DOHH2 (cell line): ENCODE data around the gene RUNDC3A.

Experiments
- H3F3A ChIP-seq: fragments of 200-600 bp; sonication (generic), shearing (Covaris generic); 2 replicates; pipeline ENCODE4 v1.6.0; 2016; ENCODE audit warnings: antibody characterized with exemption, mild to moderate bottlenecking; ENCODE audit not compliant: control insufficient read depth, insufficient read depth
- H3K27ac ChIP-seq: fragments of 200-600 bp; sonication (generic); 2 replicates; pipeline ENCODE4 v1.5.1; 2014; ENCODE audit warnings: low read depth, mild to moderate bottlenecking, low read length, moderate library complexity
- H3K27me3 ChIP-seq: fragments of 200-600 bp; sonication (generic); 2 replicates; pipeline ENCODE4 v1.6.1; 2014; ENCODE audit warnings: mild to moderate bottlenecking, low read length, mixed read lengths; ENCODE audit not compliant: control insufficient read depth
- H3K36me3 ChIP-seq: fragments of 200-600 bp; sonication (generic); 2 replicates; pipeline ENCODE4 v1.6.1; 2014; ENCODE audit warnings: mild to moderate bottlenecking, low read length, moderate library complexity, mixed read lengths; ENCODE audit not compliant: control insufficient read depth
- H3K4me1 ChIP-seq: fragments of 200-600 bp; sonication (generic); 2 replicates; pipeline ENCODE4 v1.6.1; 2014; ENCODE audit warnings: mild to moderate bottlenecking, low read length, mixed read lengths; ENCODE audit not compliant: control insufficient read depth
- H3K4me2 ChIP-seq: fragments of 200-600 bp; sonication (generic); 2 replicates; pipeline ENCODE4 v1.6.0; 2014; ENCODE audit warnings: mild to moderate bottlenecking, low read length, moderate library complexity
- H3K4me3 ChIP-seq: fragments of 200-600 bp; sonication (generic); 2 replicates; pipeline ENCODE4 v1.5.1; 2014; ENCODE audit warnings: mild to moderate bottlenecking, low read length, mixed read lengths
- H3K79me2 ChIP-seq: fragments of 200-600 bp; sonication (generic); 2 replicates; pipeline ENCODE4 v1.6.1; 2014; ENCODE audit warnings: mild to moderate bottlenecking, low read length, mixed read lengths; ENCODE audit not compliant: control insufficient read depth
- H3K9me2 ChIP-seq: fragments of 200-600 bp; sonication (generic); replicated peaks from 2 replicates; pipeline ENCODE4 v1.6.1; 2014; ENCODE audit warnings: mild to moderate bottlenecking, low read length, mixed read lengths; ENCODE audit not compliant: control insufficient read depth
- H3K9me3 ChIP-seq: fragments of 200-600 bp; sonication (generic); 2 replicates; pipeline ENCODE4 v1.6.1; 2014; ENCODE audit warnings: antibody characterized with exemption, low read length, mixed read lengths; ENCODE audit not compliant: control insufficient read depth, insufficient read depth
- H4K20me1 ChIP-seq: fragments of 200-600 bp; sonication (generic); 2 replicates; pipeline ENCODE4 v1.6.0; 2014; ENCODE audit warnings: low read depth, mild to moderate bottlenecking, antibody characterized with exemption, low read length, moderate library complexity; ENCODE audit not compliant: control insufficient read depth, insufficient read depth
- CTCF ChIP-seq: fragments of 200-600 bp; sonication (generic); IDR thresholded peaks from one replicate; pipeline ENCODE4 v1.5.1; 2014; ENCODE audit warnings: antibody characterized with exemption, mild to moderate bottlenecking, low read depth, low read length; ENCODE audit not compliant: poor library complexity, severe bottlenecking
- EZH2phosphoT487 ChIP-seq: fragments of 200-600 bp; sonication (generic); IDR thresholded peaks from 2 replicates; pipeline ENCODE4 v1.6.1; 2017; ENCODE audit warnings: borderline replicate concordance, mild to moderate bottlenecking, antibody characterized with exemption, low read length, moderate library complexity, mixed read lengths

Gene RUNDC3A

GRCh38 chr17:44334727-44335126, 26.3 kb downstream of the RUNDC3A start:
- H3K27me3 ChIP-seq = no peaks in the 10 kb centered on the region
- no peaks in the 10 kb centered on the region for H3K36me3 ChIP-seq
- H3K9me2 ChIP-seq = no peaks in the 10 kb centered on the region
- no peaks in the 10 kb centered on the region for H3K9me3 ChIP-seq
- H3K4me2 ChIP-seq = peak overlapping the region; percentile 52
- H3K4me1 ChIP-seq = peaks cover 45% of the 10 kb centered on the region
- H3F3A ChIP-seq = peaks cover 4% of the 10 kb centered on the region
- no peaks in the 10 kb centered on the region for H3K79me2 ChIP-seq
- TF ChIP-seq EZH2phosphoT487 = no peak
- no peak for TF ChIP-seq CTCF
- H3K27ac ChIP-seq = 0 out of 2 replicates have a peak overlapping the region, but pooled peaks have one; percentile 18
- H3K4me3 ChIP-seq = 0 out of 2 replicates have a peak overlapping the region, but pooled peaks have one; percentile 9
- H4K20me1 ChIP-seq = no peaks in the 10 kb centered on the region

GRCh38 chr17:44335564-44335963, 27.2 kb downstream of the RUNDC3A start:
- Histone ChIP-seq H3K4me3 (peak overlapping the region; percentile 20; the same call in 1 of the 2 replicates), H4K20me1 (no peaks in the 10 kb centered on the region), H3K27me3 (no peaks in the 10 kb centered on the region), H3K79me2 (no peaks in the 10 kb centered on the region), H3K27ac (no peak overlapping the region), H3K4me1 (peaks cover 43% of the 10 kb centered on the region), H3F3A (peaks cover 4% of the 10 kb centered on the region), H3K36me3 (no peaks in the 10 kb centered on the region), H3K9me3 (no peaks in the 10 kb centered on the region), H3K9me2 (no peaks in the 10 kb centered on the region), H3K4me2 (peak overlapping the region; percentile 52)
- TF ChIP-seq EZH2phosphoT487 (no peak), CTCF (no peak)

GRCh38 chr17:44335968-44336367, 27.6 kb downstream of the RUNDC3A start:
- Histone ChIP-seq H3K4me3 (no peak overlapping the region), H3K36me3 (no peaks in the 10 kb centered on the region), H3K27me3 (no peaks in the 10 kb centered on the region), H3K79me2 (no peaks in the 10 kb centered on the region), H3F3A (peaks cover 2% of the 10 kb centered on the region), H3K9me2 (no peaks in the 10 kb centered on the region), H4K20me1 (no peaks in the 10 kb centered on the region), H3K9me3 (no peaks in the 10 kb centered on the region), H3K27ac (no peak overlapping the region), H3K4me2 (peak overlapping the region; percentile 52; the same call in 1 of the 2 replicates), H3K4me1 (peaks cover 40% of the 10 kb centered on the region)
- TF ChIP-seq CTCF (no peak), EZH2phosphoT487 (no peak)
